Heart left ventricle (tissue), 16 donors: Measurements from ENCODE around the gene IER5. TPM values are rescaled to one million over a fixed set of nuclear protein-coding genes. Genes with fewer than 3 reads are reported as not detected.

Experiments used
- ATAC-seq, 4 donors: fragments of 200-7000 bp; cut with Tn5 transposase; one replicate each; pipeline ENCODE4 v1.9.1; 2020 to 2022; ENCODE audit warnings: moderate library complexity in 4 of 4, mild to moderate bottlenecking in 3 of 4, moderate number of reproducible peaks in 1 of 4
- DNase-seq, 5 donors: peaks; one replicate each; pipeline ENCODE4 v3.0.0-alpha.2; 2020
- H3K27ac ChIP-seq, 12 donors: fragments of 200-600 bp; sonication (generic) in 4 of 12; one replicate each; pipeline versions ENCODE4 v1.5.0 to v1.8.0; 2016 to 2022; ENCODE audit warnings: mild to moderate bottlenecking in 2 of 12
- H3K27me3 ChIP-seq, 9 donors: fragments of 200-600 bp; sonication (generic) in 2 of 9; one replicate each; pipeline versions ENCODE4 v1.5.1 to v1.8.0; 2016 to 2022; ENCODE audit warnings: mild to moderate bottlenecking in 3 of 9
- H3K36me3 ChIP-seq, 9 donors: fragments of 200-600 bp; sonication (generic) in 2 of 9; one replicate each; pipeline versions ENCODE4 v1.5.0 to v1.8.0; 2018 to 2022; ENCODE audit warnings: mild to moderate bottlenecking in 2 of 9
- H3K4me1 ChIP-seq, 12 donors: fragments of 200-600 bp; sonication (generic) in 4 of 12; one replicate each; pipeline versions ENCODE4 v1.5.0 to v1.8.0; 2016 to 2022; ENCODE audit warnings: mild to moderate bottlenecking in 3 of 12
- H3K4me3 ChIP-seq, 12 donors: fragments of 200-600 bp; sonication (generic) in 4 of 12; one replicate each; pipeline versions ENCODE4 v1.5.0 to v1.8.0; 2017 to 2022; ENCODE audit warnings: mild to moderate bottlenecking in 9 of 12, moderate library complexity in 4 of 12
- H3K9me3 ChIP-seq, 12 donors: fragments of 200-600 bp; sonication (generic) in 4 of 12; one replicate each; pipeline versions ENCODE4 v1.5.0 to v1.8.0; 2016 to 2022; ENCODE audit warnings: mild to moderate bottlenecking in 1 of 12
- POLR2A ChIP-seq, 2 donors: fragments of 450-650 bp; IDR thresholded peaks; one replicate each; pipeline ENCODE4 v1.6.1; 2017; ENCODE audit warnings: antibody characterized with exemption in 2 of 2, mild to moderate bottlenecking in 2 of 2, moderate library complexity in 2 of 2
- WGBS, 4 donors: extraction: QIAGEN DNeasy Blood & Tissue Kit in 2 of 4; methylation state at CpG; one replicate each; pipeline versions ENCODE4 v1.1.5 to v1.1.7; 2013 to 2018; 5-methylcytosine and 5-hydroxymethylcytosine counted together
- intact Hi-C, 10 donors: fragments of 100-400 bp; cut with DNase I; formaldehyde crosslinking; loops; one replicate each; pipeline versions ENCODE4 v1.11.1 to v1.14.2; 2022
- polyA plus RNA-seq, 2 donors: library from polyadenylated mRNA; stranded (reverse); fragments of 200-250 nt; gene quantifications; one replicate each; pipeline ENCODE4 v1.2.3, GENCODE V29; 2013
- total RNA-seq, 9 donors: library from RNA; depleted of rRNA in 2 of 9; stranded (reverse); fragments of >200 nt in 2 of 9; fragmentation: NEBNext Ultra II Directional in 3 of 9; extraction: Animal tissue kit (Norgen Biotek cat#: 25700) in 3 of 9; gene quantifications; one replicate each; pipeline versions ENCODE4 v1.1.0 to v1.2.4, GENCODE V29; 2016 to 2023
- TF ChIP-seq, protein P1 (sequence below), 12 donors: fragments of 200-600 bp; sonication (generic) in 4 of 12; IDR thresholded peaks; one replicate each; pipeline versions ENCODE4 v1.5.0 to v1.8.0; 2018 to 2022; ENCODE audit warnings: antibody characterized with exemption in 12 of 12, mild to moderate bottlenecking in 5 of 12
- donor health status: ischemic (EF 13 %, LVEDD 7.1; RV severe dilation, severe dysfunction).
- donor health status: healthy with polysubstance abuse.
- donor health status: DM: no; HTN: yes; CAD: no.
- donor health status: DM: no; HTN: no; CAD: no.
- donor health status: ischemic (EF 25% LVEDD 6.9; RV normal size, moderate dysfunction).
- donor health status: ischemic (EF 25% LVEDD 5.7; RV mildly dilated, moderate dysfunction).
- donor health status: healthy.
- donor health status: DM: yes; HTN: yes; CAD: no.
- donor health status: ischemic (EF 35%, LVEDD 5.7; RV mildly dilated, moderate dysfunction).
- donor health status: nonischemic (EF 11% LVEDD 7.7; RV severe dilation, severe dysfunction).
- donor health status: DM: yes; HTN: yes; CAD: no.
- donor health status: PGD.
- donor health status: ischemic (EF 29% LVEDD 5.4; RV normal size, mild dysfunction).
- donor health status: nonischemic (EF 23%, LVEDD 6.1; RV moderate dilation, normal function).

IER5 gene
- total and polyA plus RNA-seq, 11 donors: 12.8 to 23.4 (median 18.5) TPM

DNA sequence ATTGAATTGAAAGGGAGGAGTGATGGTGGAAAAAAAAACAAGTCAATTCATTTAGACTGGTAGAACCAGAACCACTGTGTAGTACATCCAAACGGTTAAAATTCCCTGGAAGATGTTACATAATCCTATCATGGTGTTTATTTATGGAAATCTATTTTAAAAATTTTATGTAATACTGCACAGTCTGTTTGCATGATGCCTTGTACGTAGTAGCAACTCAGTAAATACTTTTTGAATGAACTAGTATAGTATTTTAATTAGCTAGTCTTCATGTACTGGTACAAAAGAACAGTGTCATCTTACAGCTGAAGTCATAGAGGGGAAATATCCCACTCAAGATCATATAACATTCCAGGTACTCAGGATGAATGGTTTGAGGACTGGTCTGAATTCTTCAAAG, 27.0 kb upstream of the IER5 start:
- DNase-seq (no peak), ATAC-seq (peak in 2 of 4 donors; percentile 38 to 53)
- Histone ChIP-seq H3K27me3 (no peaks in the 10 kb centered on the region), H3K9me3 (peaks cover 0 to 10% (median 0%) of the 10 kb centered on the region in 12 donors), H3K4me3 (no peak overlapping the region), H3K27ac (peak overlapping the region in 1 of 12 donors; percentile 89), H3K36me3 (peaks cover 0 to 4% (median 0%) of the 10 kb centered on the region in 9 donors), H3K4me1 (peaks cover 0 to 37% (median 6%) of the 10 kb centered on the region in 12 donors)
- intact Hi-C loops: no loop called here
- TF ChIP-seq, protein P1, sequence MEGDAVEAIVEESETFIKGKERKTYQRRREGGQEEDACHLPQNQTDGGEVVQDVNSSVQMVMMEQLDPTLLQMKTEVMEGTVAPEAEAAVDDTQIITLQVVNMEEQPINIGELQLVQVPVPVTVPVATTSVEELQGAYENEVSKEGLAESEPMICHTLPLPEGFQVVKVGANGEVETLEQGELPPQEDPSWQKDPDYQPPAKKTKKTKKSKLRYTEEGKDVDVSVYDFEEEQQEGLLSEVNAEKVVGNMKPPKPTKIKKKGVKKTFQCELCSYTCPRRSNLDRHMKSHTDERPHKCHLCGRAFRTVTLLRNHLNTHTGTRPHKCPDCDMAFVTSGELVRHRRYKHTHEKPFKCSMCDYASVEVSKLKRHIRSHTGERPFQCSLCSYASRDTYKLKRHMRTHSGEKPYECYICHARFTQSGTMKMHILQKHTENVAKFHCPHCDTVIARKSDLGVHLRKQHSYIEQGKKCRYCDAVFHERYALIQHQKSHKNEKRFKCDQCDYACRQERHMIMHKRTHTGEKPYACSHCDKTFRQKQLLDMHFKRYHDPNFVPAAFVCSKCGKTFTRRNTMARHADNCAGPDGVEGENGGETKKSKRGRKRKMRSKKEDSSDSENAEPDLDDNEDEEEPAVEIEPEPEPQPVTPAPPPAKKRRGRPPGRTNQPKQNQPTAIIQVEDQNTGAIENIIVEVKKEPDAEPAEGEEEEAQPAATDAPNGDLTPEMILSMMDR (IDR thresholded peaks at IDR 0.05): no peak
- TF ChIP-seq POLR2A (IDR thresholded peaks at IDR 0.05): no peak
- WGBS, 4 donors: 23 to 41% (median 31%) methylated on average over 2 of the region's 2 CpGs

DNA sequence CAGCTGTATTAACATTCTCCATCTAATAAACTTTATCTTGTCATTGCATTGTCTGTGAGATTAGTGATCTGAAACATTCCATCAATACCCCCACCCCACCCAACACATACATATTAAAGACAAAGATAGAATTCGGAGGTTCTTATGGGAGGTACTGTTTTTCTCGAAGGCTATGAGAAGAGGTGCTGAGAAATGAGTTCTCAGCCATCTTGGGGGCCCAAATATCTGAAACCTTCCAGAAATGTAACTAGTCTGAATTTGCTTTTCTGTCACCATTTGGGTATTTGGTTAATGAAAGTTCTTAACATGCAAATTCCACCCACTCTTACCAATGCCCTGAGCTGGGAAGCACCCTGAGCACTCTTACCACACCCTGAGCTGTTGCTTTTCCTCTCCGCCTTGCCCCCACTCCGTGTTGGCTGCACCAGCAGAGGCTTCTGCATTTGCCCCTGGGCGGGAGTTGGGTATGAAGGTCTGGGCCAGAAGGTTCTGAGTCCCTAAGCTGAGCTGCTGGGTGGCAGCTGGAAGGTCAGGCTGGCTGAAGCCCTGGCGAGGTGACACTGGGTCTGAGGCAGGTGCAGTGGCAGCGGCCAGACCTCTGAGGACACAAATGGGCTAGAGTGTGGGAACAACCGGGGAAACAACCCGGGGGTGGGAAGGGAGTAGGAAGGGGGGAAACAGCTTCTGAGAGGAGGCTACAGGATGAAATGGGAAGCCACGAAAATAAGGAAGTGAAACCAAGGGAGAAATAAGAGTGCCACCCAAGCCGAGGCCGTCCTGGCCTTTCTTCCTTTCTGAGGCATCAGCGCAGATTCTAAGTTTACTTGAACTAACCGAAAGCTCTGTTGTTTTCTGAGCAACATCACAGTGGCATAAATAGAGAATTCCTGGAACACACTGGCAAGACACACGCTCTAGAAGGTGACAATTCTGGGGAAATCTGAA, 26.3 kb upstream of the IER5 start:
- H3K9me3 ChIP-seq: peaks cover 0 to 10% (median 0%) of the 10 kb centered on the region in 12 donors
- TF ChIP-seq, protein P1 (IDR thresholded peaks at IDR 0.05): no peak
- TF ChIP-seq POLR2A (IDR thresholded peaks at IDR 0.05): no peak
- peak overlapping the region in 4 of 12 donors; percentile 9 to 89 (median 20) for H3K27ac ChIP-seq
- H3K27me3 ChIP-seq: no peaks in the 10 kb centered on the region
- peak overlapping the region in 1 of 12 donors; percentile 39 for H3K4me3 ChIP-seq
- ATAC-seq (peak; percentile 33 to 70 (median 56)), DNase-seq (peak in 3 of 5 donors; percentile 40 to 68 (median 60))
- WGBS, 4 donors: 79 to 84% (median 81%) methylated on average over 15 of the region's 15 CpGs
- peaks cover 0 to 4% (median 0%) of the 10 kb centered on the region in 9 donors for H3K36me3 ChIP-seq
- peaks cover 0 to 35% (median 6%) of the 10 kb centered on the region in 12 donors for H3K4me1 ChIP-seq
- intact Hi-C loops: no loop called here

DNA sequence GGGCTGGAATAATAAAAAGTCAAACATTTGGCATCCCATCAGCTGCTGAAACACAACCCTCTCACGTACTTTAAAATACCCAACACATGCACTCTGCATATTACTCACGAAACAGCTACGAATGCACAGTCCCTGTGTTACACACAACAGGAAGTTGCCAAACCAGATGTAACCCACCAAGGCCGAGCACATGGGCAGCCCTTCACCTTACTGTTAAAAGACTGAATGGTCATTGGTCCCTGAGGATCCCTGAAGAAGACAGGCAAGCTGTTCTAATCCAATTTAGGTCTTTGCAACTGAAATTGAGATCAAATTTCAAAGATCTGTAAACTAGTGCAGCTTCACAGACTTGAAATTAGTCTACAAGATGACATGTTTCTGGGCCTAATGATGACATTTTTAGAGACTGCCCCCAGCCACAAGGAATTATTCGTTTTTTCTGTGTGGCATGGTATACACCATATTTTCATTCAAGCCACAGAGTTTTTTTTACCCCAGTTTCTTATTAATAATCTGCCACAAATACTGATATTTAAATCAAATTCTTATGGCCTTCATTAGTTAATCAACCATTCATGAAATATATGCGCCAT, 25.6 kb upstream of the IER5 start:
- ATAC-seq: peak in 2 of 4 donors; percentile 33 to 57
- H3K9me3 ChIP-seq: peaks cover 0 to 10% (median 0%) of the 10 kb centered on the region in 12 donors
- TF ChIP-seq, protein P1 (IDR thresholded peaks at IDR 0.05): no peak
- TF ChIP-seq POLR2A (IDR thresholded peaks at IDR 0.05): no peak
- H3K4me3 ChIP-seq: peak overlapping the region in 1 of 12 donors; percentile 39
- no peak for DNase-seq
- WGBS, 4 donors: 52 to 71% (median 70%) methylated on average over 6 of the region's 6 CpGs
- intact Hi-C loops: no loop called here
- no peaks in the 10 kb centered on the region for H3K27me3 ChIP-seq
- peak overlapping the region in 4 of 12 donors; percentile 9 to 89 (median 20) for H3K27ac ChIP-seq
- peaks cover 0 to 33% (median 5%) of the 10 kb centered on the region in 12 donors for H3K4me1 ChIP-seq
- H3K36me3 ChIP-seq: peaks cover 0 to 4% (median 0%) of the 10 kb centered on the region in 9 donors
